GM12865 (cell line): ENCODE measurements around the gene HADHB.

Source experiments
- DNase-seq: peaks from one replicate; pipeline ENCODE4 v3.0.0; 2010; ENCODE audit warnings: low read depth
- H3K4me3 ChIP-seq: 2 replicates; pipeline ENCODE4 v1.5.1; 2011; ENCODE audit warnings: mild to moderate bottlenecking, low read depth, low read length, control low read depth
- TF ChIP-seq, protein P1 (sequence below): IDR thresholded peaks from 2 replicates; pipeline ENCODE4 v1.5.1; 2011; ENCODE audit warnings: low read length, control low read depth, low read depth, inconsistent platforms; ENCODE audit not compliant: insufficient read depth; ENCODE audit errors: missing control alignments

HADHB gene

DNA sequence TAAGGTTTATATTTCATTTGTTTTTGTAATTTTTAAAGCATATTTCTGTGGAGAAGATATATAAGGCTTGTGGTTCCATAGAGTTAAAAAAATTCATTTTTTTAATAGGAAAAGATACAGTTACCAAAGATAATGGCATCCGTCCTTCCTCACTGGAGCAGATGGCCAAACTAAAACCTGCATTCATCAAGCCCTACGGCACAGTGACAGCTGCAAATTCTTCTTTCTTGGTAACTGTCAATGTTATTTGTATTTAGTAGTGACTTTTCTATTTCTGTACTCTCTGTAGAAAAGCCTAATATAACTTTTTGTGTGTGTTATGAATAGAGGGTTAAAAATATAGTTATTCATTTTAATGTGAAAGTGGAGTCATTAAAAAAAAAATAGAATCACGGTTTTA is 35.1 kb downstream of the HADHB start:
- TF ChIP-seq, protein P1, sequence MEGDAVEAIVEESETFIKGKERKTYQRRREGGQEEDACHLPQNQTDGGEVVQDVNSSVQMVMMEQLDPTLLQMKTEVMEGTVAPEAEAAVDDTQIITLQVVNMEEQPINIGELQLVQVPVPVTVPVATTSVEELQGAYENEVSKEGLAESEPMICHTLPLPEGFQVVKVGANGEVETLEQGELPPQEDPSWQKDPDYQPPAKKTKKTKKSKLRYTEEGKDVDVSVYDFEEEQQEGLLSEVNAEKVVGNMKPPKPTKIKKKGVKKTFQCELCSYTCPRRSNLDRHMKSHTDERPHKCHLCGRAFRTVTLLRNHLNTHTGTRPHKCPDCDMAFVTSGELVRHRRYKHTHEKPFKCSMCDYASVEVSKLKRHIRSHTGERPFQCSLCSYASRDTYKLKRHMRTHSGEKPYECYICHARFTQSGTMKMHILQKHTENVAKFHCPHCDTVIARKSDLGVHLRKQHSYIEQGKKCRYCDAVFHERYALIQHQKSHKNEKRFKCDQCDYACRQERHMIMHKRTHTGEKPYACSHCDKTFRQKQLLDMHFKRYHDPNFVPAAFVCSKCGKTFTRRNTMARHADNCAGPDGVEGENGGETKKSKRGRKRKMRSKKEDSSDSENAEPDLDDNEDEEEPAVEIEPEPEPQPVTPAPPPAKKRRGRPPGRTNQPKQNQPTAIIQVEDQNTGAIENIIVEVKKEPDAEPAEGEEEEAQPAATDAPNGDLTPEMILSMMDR: no peak
- H3K4me3 ChIP-seq: no peak overlapping the region
- DNase-seq: no peak

GRCh38 chr2:26281226-26281625 is 36.5 kb downstream of the HADHB start:
- no peak for DNase-seq
- TF ChIP-seq, protein P1: no peak
- H3K4me3 ChIP-seq: no peak overlapping the region

GRCh38 chr2:26283606-26284005 is 38.9 kb downstream of the HADHB start:
- TF ChIP-seq, protein P1: no peak
- H3K4me3 ChIP-seq: no peak overlapping the region
- DNase-seq: no peak

GRCh38 chr2:26284132-26284531 is 39.4 kb downstream of the HADHB start:
- DNase-seq: no peak
- H3K4me3 ChIP-seq: no peak overlapping the region
- TF ChIP-seq, protein P1: no peak

DNA sequence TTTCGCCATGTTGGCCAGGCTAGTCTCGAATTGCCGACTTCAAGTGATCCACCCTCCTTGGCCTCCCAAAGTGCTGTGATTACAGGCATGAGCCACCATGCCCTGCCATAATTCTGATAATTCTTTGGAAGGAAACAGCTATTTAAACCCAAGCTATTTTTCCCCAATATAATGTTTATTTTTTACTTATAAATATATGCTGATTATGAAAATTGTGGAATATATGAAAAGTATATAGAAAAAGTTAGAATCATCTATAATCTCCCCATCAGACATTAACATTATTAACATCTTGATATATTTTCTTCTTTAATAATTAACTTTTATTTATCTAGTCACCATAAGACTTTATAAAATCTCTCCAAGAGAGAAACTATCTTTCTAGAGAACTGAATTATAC is 41.2 kb downstream of the HADHB start:
- DNase-seq: no peak
- TF ChIP-seq, protein P1: no peak
- H3K4me3 ChIP-seq: no peak overlapping the region

DNA sequence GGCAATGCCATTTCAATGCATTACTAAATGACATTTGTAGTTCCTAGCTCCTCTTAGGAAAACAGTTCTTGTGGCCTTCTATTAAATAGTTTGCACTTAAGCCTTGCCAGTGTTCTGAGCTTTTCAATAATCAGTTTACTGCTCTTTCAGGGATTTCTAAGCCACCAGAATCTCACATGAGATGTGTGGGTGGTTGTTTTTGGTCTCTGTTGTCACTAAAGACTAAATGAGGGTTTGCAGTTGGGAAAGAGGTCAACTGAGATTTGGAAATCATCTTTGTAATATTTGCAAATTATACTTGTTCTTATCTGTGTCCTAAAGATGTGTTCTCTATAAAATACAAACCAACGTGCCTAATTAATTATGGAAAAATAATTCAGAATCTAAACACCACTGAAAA is 45.3 kb downstream of the HADHB start:
- TF ChIP-seq, protein P1: no peak
- H3K4me3 ChIP-seq: no peak overlapping the region
- no peak for DNase-seq

- no peak for DNase-seq
- no peak overlapping the region for H3K4me3 ChIP-seq
- TF ChIP-seq, protein P1: no peak
Observed at GRCh38 chr2:26292646-26293045, 47.9 kb downstream of the HADHB start.
